ENCODE data around the gene PPP1R12B.

PPP1R12B gene, protein sequence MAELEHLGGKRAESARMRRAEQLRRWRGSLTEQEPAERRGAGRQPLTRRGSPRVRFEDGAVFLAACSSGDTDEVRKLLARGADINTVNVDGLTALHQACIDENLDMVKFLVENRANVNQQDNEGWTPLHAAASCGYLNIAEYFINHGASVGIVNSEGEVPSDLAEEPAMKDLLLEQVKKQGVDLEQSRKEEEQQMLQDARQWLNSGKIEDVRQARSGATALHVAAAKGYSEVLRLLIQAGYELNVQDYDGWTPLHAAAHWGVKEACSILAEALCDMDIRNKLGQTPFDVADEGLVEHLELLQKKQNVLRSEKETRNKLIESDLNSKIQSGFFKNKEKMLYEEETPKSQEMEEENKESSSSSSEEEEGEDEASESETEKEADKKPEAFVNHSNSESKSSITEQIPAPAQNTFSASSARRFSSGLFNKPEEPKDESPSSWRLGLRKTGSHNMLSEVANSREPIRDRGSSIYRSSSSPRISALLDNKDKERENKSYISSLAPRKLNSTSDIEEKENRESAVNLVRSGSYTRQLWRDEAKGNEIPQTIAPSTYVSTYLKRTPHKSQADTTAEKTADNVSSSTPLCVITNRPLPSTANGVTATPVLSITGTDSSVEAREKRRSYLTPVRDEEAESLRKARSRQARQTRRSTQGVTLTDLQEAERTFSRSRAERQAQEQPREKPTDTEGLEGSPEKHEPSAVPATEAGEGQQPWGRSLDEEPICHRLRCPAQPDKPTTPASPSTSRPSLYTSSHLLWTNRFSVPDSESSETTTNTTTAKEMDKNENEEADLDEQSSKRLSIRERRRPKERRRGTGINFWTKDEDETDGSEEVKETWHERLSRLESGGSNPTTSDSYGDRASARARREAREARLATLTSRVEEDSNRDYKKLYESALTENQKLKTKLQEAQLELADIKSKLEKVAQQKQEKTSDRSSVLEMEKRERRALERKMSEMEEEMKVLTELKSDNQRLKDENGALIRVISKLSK

DNA sequence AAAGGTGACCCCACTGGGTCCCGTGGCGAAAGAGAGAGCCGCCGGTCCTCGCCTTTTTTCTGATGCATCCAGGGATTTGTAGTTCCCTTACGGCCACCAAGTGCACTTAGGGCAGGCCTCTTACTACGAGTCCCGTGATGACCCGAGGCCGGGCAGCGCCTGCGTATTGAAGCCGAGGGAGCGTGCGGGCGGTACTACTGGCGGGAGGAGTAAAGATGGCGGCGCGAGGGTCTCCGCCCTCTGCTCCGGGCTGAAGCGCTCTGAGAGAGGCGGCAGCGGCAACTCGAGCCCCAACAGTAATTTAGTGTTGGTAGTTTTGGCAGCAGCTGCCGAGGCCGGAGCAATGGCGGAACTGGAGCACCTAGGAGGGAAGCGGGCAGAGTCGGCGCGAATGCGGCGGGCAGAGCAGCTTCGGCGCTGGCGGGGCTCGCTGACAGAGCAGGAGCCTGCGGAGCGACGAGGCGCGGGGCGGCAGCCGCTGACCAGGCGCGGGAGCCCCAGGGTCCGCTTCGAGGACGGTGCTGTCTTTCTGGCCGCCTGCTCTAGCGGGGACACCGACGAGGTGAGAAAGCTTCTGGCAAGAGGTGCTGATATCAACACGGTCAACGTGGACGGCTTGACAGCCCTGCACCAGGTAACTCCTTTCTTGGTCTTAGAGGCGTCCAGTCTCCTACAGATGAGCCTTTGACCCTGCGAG is at the start of gene PPP1R12B:
Gene PPP1R12B (plus strand): TSS at position 191 of the 697 bp plus-strand sequence. CDS start 153 bp downstream, at position 344.
- DNase-seq = peak; percentile 95

DNA sequence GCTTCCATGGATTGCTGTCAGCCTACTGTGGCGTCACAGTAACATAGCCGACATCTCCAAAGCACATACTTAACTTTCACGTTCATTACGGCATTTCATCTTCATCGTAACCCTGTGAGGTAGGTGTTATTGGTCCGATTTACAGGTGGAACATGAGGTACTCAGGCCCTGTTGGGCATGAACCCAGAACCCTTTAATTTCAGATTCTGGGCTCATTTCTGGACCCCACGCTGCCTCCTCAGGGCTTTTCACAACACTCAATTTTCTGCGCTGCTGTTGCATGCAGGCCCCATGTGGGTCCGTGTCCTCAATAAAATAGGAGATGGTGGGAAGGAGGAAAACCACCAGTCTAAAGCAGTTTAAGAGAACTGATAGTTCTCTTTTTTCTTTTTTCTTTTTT is 46.3 kb upstream of the PPP1R12B start:
- no peak for DNase-seq

DNA sequence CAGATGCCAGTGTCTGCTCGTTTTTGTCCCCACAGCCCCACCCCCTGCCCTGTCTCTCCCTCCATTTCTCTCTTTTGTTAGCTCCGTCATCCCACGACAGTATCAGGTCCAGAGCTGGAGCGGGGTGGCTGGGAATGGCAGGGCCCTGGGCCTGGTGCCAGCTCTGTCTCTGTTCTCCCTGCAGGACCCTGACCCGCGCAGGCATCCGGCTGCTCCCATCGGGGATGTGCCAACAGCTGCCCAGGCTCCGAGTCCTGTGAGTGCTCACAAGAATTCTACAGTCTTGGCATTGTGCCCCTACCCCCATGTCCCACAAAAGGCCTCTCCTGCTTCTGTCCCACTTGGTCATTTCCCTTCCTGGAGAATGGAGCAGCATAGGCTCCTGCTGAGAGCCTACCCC is 44.1 kb upstream of the PPP1R12B start:
- DNase-seq = no peak

DNA sequence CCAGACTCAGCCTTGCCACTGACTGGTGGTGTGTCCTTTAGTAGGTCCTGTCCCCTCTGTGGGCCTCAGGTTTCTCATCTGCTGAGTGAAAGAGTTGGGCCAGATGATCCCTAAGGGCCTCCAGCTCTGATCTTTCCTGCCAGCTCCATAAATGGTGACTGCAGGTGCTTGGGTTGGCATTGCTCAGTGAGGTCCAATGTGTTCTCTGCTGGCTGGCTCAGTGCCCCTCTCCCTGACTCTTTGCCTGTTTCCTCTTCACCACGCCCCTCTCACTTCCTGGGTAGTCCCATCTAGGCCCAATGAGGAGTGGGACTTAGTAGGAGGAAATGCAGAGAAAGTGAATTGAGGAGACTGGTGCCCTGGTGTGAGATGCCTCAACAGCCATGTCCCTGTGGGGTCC is 43.3 kb upstream of the PPP1R12B start:
- no peak for DNase-seq

DNA sequence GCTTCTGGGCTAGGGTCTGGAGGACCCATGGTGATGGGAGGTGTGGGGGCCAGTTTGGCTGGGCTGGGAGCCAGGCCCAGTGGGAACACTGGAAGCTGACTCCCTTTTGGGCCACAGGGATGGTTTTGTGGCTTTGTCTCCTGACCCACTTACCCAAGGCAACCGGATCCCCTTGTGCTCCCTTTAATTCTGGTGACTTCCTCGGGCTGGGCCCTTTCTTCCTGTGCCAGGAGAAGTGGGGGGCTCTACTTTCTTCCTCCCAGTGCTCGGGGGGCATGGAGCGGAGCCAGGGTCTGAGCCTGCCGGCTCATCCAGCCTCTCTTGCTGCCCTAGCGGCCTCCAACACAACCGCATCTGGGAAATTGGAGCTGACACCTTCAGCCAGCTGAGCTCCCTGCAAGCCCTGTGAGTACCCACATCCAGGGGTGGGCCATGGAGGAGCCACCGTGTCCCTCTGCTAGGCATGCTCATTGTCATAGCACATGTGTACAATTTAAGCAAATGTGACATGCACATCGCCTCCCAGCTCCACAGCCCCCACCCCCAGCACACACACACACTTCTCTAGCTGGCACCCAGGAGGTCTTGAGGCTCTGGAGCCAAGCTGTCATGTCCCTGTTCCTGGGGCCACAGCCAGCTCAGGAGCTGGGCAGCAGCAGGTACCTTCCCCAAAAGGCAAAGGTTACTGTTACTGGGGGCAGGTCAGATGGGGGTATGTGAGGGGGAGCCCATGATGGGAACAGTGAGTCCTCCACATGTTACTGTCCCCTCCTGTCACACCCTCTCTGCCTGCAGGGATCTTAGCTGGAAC is 41.8 kb upstream of the PPP1R12B start:
- no peak for DNase-seq

DNA sequence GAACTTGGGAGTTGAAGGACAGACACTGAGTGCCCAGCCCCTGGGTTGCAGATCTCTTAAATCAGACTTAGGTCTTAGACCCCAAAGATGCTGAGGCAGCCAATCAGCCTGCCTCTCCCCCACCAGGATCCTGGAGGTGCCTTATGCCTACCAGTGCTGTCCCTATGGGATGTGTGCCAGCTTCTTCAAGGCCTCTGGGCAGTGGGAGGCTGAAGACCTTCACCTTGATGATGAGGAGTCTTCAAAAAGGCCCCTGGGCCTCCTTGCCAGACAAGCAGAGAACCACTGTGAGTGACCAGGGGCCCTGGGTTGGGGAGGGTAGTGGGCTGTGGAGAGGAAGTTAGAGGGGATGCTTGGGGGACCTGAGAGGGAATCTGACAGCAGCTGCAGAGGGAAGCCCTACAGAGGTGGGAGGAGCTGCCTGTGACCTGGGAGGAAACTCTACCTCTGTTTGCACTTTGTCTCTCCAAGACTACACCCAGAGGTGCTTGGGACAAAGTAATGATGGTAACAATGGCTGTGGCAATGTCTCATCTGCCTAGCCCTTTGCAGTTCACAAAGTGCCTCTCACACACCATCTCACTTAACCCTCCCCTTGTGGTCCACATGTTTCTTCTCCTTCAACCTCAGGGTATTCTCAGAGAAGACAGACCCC is 38.3 kb upstream of the PPP1R12B start:
- no peak for DNase-seq

DNA sequence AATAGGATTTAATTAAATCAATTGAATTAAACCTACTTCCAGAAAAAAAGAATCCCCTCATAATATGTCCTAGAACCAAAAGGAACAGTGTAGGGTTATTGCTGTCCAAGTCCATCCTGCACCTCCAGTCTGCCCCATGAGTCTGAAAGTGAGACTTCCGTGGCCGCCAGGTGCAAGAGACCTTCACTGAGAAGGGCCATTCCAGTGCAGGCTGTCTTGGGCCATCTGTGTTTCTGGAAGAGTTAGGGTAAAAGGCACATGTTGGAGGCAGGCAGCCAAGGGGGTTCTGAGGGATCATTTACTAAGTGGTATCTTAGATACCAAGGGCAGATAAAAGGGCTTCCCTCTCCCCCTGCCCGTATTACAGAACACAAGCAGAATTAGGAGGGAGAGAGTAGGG is 37.8 kb upstream of the PPP1R12B start:
- DNase-seq = no peak

DNA sequence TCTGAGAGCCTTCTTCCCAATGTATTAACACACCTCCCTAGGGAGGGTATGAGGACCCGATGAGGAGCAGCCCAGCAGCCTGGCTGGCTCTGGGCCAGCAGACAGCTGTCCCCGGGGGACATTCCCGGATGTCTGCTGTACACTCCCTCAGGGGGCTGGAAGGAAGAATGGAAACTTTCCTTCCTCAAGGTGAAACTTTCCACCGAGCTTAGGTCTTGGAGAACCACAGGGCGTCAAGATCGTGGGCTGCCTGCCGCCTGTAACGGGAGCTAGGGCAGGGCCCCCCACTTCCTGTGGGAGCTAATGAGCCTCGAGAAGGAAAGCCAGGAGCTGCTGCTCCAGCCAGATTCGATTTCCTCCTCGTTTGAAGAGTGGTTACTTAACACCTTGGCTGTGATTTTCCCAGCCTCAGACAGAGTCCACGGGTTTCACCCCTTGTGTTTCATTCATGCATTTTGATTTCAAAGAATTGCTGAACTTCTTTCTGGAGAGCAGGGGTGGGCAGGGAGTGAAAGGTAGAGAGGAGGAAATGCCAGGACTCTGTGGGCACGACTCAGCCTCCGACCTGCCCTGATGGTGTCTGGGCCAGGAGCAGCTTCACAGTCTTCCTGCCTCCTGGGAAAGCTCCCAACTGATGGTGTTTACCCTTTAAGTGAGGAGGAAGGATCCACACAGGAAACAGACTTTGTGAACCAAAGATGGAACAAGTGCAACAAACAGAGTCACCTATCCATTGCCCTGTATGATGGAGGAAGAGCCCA is 36.4 kb upstream of the PPP1R12B start:
- DNase-seq = no peak

DNA sequence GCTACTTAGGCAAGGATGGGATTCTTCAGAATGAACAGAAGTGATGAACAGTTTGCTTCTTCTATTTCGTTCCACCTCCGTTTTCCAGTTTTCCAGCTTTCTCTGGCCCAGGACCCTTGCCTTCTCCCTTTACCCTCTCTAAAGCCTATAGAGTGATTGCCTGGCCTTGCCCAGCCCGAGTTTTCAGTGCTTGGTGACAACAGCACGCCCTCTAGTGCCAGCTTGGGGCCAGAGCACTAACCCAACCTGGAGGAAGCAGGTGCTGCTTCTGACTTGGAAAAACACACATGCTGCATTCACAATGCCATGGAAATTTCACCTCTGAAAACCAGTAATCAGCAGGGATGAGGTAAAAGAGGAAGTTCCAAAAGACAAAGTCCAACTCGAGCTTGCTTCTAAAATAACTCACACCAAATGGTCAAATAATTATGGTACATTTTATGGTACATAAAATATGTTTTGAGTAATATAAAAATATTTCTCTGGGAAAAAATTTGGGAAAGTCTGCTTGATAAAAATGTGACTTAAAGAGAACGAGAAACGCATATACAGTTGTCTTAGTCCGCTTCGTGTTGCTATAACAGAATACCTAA is 32.8 kb upstream of the PPP1R12B start:
- DNase-seq = peak; percentile 59

DNA sequence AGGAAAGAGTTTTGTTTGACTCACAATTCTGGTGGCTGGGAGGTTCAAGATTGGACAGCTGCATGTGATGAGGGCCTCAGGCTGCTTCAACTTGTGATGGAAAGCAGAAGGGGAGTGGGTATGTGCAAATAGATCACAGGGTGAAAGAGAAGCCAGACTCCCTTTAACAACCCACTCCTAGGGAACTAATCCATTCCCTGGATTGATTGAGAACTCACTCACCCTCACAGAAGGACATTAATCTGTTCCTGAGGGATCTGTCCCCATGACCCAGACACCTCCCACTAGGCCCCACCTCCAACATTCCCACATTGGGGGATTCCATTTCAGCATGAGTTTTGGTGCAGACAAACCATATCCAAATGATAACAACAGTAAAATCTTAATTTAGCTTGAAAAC is 32.3 kb upstream of the PPP1R12B start:
- no peak for DNase-seq

DNA sequence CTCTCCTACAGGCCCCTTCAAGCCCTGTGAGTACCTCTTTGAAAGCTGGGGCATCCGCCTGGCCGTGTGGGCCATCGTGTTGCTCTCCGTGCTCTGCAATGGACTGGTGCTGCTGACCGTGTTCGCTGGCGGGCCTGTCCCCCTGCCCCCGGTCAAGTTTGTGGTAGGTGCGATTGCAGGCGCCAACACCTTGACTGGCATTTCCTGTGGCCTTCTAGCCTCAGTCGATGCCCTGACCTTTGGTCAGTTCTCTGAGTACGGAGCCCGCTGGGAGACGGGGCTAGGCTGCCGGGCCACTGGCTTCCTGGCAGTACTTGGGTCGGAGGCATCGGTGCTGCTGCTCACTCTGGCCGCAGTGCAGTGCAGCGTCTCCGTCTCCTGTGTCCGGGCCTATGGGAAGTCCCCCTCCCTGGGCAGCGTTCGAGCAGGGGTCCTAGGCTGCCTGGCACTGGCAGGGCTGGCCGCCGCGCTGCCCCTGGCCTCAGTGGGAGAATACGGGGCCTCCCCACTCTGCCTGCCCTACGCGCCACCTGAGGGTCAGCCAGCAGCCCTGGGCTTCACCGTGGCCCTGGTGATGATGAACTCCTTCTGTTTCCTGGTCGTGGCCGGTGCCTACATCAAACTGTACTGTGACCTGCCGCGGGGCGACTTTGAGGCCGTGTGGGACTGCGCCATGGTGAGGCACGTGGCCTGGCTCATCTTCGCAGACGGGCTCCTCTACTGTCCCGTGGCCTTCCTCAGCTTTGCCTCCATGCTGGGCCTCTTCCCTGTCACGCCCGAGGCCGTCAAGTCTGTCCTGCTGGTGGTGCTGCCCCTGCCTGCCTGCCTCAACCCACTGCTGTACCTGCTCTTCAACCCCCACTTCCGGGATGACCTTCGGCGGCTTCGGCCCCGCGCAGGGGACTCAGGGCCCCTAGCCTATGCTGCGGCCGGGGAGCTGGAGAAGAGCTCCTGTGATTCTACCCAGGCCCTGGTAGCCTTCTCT is 30.3 kb upstream of the PPP1R12B start:
- no peak for DNase-seq

DNA sequence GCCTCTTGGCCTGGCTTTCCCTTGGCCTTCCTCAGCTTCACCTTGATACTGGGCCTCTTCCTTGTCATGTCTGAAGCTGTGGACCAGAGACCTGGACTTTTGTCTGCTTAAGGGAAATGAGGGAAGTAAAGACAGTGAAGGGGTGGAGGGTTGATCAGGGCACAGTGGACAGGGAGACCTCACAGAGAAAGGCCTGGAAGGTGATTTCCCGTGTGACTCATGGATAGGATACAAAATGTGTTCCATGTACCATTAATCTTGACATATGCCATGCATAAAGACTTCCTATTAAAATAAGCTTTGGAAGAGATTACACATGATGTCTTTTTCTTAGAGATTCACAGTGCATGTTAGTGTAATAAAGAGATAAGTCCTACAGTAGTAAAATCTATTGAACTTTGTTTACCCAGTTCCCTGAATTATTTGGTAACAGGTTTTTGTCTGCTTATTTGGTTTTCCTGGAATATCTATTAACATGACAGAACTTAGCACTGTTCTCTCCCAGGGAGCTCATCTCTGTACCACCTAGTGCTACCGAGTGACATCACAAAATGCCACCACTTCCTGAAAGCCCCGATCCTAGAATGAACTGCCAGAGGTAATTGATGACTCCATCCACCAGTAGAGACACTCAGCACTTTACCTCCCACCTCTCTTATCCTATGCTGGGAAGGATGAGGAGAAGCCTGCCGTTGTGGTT is 29.0 kb upstream of the PPP1R12B start:
- no peak for DNase-seq

DNA sequence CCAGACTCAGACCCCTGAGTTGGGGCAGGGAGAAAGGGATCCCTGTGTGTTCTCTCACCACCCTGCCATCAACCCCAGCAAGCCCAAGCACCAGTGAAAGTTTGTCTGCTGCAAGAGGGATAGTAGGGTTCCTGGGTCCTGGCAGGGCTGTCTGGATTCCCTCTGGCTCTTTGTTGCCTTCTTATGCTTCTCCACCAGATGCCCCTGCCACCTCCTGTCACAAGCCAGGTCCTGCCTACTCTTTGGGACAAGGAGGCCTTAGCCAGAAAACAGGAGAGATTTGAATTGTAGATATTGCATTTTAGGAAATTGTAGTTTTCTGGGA is 28.5 kb upstream of the PPP1R12B start:
- no peak for DNase-seq

DNA sequence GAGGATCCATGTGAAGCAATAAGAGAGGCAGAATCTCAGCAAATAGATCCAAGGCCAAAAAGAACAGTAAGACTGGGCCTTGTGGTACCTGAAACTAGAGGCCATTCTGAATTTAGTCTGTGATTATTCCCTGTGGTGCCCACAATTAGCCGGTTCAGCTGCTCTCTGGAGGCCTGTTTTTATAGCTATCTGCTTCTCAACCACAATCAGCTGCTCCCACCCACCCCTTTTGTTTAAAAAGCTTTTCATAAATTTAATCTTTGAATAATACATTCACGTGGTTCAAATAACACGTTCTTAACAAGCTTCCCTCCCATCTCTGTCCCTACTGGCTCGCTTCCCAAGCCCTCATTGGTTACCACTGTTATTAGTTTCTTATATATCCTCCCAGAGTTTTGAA is 24.8 kb upstream of the PPP1R12B start:
- no peak for DNase-seq

DNA sequence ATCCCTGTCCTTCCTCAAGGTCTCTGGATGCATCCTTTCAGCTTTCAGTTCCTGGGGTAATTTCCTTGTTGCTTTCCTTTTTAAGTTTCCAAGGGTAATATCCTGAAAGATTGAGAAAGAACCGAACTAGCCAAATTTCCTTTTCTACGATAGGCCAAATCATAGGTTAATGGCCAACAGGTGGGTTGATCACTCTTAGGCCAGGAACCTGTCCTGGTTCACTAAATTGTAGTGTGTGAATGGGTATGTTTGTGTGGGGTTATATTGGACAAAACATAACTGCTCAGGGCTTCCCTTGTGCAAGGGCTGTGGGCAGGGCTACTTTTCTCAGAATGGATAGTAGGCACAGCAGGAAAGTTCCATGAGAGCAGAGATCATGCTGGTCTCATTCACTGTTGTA is 23.9 kb upstream of the PPP1R12B start:
- no peak for DNase-seq

DNA sequence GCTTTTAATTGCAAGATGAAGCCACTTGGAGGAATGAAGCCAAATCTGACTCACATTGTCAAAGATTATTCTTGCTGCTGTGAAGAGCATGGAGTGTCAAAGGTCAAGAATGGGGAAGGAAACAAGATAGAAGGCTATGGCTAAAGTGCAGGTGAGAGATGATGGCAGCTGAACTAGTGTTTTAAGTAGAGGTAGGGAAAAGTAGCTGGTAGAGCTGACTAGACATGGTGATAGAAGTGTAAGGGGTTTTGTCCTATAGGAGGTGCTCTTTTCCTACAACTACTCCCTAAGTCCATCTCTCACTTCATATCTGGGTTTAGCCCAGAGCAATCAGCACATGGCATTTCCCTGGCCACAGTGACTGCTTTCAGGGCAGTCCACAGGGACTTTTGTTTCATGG is 18.6 kb upstream of the PPP1R12B start:
- DNase-seq = no peak

DNA sequence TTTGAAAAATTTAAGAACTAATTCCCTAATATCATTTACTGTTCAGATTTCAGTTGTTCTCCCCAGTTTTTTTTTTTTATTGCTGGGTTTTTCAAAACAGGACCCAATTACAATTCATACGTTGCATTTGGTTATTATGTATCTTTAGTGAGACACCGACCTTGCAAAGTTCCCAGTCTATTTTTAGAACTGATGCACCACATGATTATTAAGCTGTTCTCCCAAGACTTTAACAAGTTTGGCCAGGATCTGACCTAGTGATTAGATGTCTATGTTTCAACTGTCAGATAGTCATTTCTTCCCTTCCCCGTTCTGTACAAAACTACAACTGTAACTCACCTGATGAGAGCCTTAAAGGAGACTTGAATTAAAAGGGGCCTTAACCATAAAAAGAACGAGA is 14.6 kb upstream of the PPP1R12B start:
- no peak for DNase-seq

DNA sequence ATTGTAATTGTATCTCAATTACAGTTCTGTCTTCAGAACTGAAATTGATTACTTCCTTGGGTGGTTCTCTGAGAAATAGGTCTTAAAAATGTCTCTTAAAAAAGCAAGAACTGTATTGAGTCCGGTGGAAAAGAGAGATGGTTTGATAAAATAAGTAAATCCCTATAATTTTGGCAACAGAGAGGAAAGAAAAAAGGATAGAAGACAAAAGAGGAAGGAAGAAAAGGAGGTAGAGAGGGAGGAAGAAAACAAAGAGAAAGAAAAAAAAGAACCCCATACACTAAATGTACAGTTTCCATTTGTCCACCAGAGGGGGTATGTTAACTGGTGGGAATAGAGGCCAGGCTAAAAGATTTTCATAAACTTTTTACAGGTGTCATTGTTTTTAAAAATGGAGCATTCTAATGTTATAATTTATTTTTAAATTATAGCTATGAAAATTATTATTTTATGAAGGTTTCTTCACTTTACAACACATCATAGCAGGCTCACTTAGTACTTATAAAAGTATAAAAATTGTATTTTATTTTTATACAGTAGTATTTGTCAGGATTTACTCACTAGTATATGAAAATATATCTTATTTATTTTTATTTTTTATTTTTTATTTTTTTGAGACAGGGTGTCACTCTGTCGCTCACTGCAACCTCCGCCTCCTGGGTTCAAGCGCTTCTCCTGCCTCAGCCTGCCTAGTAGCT is 4.7 kb upstream of the PPP1R12B start:
- no peak for DNase-seq
